Upper lobe of right lung (tissue), 1 donor: ENCODE data around the gene WFS1. TPM values are rescaled to one million over a fixed set of nuclear protein-coding genes. Genes with fewer than 3 reads are reported as not detected.

ENCODE experiments used
- ATAC-seq: fragments of 200-7000 bp; cut with Tn5 transposase; one replicate; pipeline ENCODE4 v1.9.1; 2020; ENCODE audit warnings: mild to moderate bottlenecking, moderate library complexity
- DNase-seq: peaks from one replicate; pipeline ENCODE4 v3.0.0-alpha.2; 2020
- H3K27ac ChIP-seq: fragments of 200-600 bp; one replicate; pipeline ENCODE4 v1.8.0; 2022
- H3K27me3 ChIP-seq: fragments of 200-600 bp; one replicate; pipeline ENCODE4 v1.8.0; 2022; ENCODE audit warnings: mild to moderate bottlenecking
- H3K36me3 ChIP-seq: fragments of 200-600 bp; one replicate; pipeline ENCODE4 v1.8.0; 2022
- H3K4me1 ChIP-seq: fragments of 200-600 bp; one replicate; pipeline ENCODE4 v1.8.0; 2022
- H3K4me3 ChIP-seq: fragments of 200-600 bp; one replicate; pipeline ENCODE4 v1.8.0; 2022; ENCODE audit warnings: mild to moderate bottlenecking
- H3K9me3 ChIP-seq: fragments of 200-600 bp; one replicate; pipeline ENCODE4 v1.8.0; 2022
- CTCF ChIP-seq: fragments of 200-600 bp; IDR thresholded peaks from one replicate; pipeline ENCODE4 v1.8.0; 2022; ENCODE audit warnings: antibody characterized with exemption
- intact Hi-C: fragments of 100-400 bp; cut with DNase I; formaldehyde crosslinking; loops from one replicate; pipeline ENCODE4 v1.11.0; 2022
- total RNA-seq: library from RNA; stranded (reverse); fragmentation: NEBNext Ultra II Directional; extraction: Animal tissue kit (Norgen Biotek cat#: 25700); gene quantifications from one replicate; pipeline ENCODE4 v1.2.1, GENCODE V29; 2021
- donor health status: DM: no; HTN: yes; CAD: no; lungs with severe emphysema.

The WFS1 gene
- total RNA-seq, 1 donor from 2014 or later: 110 TPM

GRCh38 chr4:6229671-6230501 is 39.8 kb upstream of the WFS1 start:
- H3K4me3 ChIP-seq: no peak overlapping the region
- H3K9me3 ChIP-seq: no peaks in the 10 kb centered on the region
- no peaks in the 10 kb centered on the region for H3K27me3 ChIP-seq
- H3K4me1 ChIP-seq: no peaks in the 10 kb centered on the region
- H3K36me3 ChIP-seq: no peaks in the 10 kb centered on the region
- intact Hi-C loops: no loop called here
- no peak overlapping the region for H3K27ac ChIP-seq
- TF ChIP-seq CTCF: no peak
- DNase-seq: peak; percentile 39
- no peak for ATAC-seq

- TF ChIP-seq CTCF: no peak
- intact Hi-C loops: no loop called here
Observed at GRCh38 chr4:6230502-6230785, 39.2 kb upstream of the WFS1 start.

GRCh38 chr4:6230827-6231662 is 38.6 kb upstream of the WFS1 start:
- Histone ChIP-seq H3K27ac (no peak overlapping the region), H3K9me3 (no peaks in the 10 kb centered on the region), H3K4me3 (no peak overlapping the region), H3K27me3 (no peaks in the 10 kb centered on the region), H3K4me1 (no peaks in the 10 kb centered on the region), H3K36me3 (no peaks in the 10 kb centered on the region)
- DNase-seq (peak; percentile 52), ATAC-seq (no peak)
- TF ChIP-seq CTCF: no peak
- intact Hi-C loops: no loop called here

More at GRCh38 chr4:6230502-6230785, 39.2 kb upstream of the WFS1 start:
- Histone ChIP-seq H3K9me3 (no peaks in the 10 kb centered on the region), H3K36me3 (no peaks in the 10 kb centered on the region), H3K27me3 (no peaks in the 10 kb centered on the region), H3K4me3 (no peak overlapping the region), H3K27ac (no peak overlapping the region), H3K4me1 (no peaks in the 10 kb centered on the region)
- no peak for DNase-seq
- no peak for ATAC-seq

- Histone ChIP-seq H3K4me3 (no peak overlapping the region), H3K27ac (no peak overlapping the region), H3K36me3 (no peaks in the 10 kb centered on the region), H3K4me1 (no peaks in the 10 kb centered on the region), H3K9me3 (no peaks in the 10 kb centered on the region), H3K27me3 (no peaks in the 10 kb centered on the region)
- intact Hi-C loops: no loop called here
- TF ChIP-seq CTCF: no peak
- ATAC-seq (no peak), DNase-seq (no peak)
Observed at GRCh38 chr4:6231663-6232165, 37.9 kb upstream of the WFS1 start.

GRCh38 chr4:6232836-6233785 is 36.5 kb upstream of the WFS1 start:
- Histone ChIP-seq H3K4me1 (no peaks in the 10 kb centered on the region), H3K9me3 (no peaks in the 10 kb centered on the region), H3K4me3 (no peak overlapping the region), H3K36me3 (no peaks in the 10 kb centered on the region), H3K27ac (no peak overlapping the region), H3K27me3 (no peaks in the 10 kb centered on the region)
- DNase-seq (peak; percentile 40), ATAC-seq (no peak)
- intact Hi-C loops: no loop called here
- TF ChIP-seq CTCF: no peak
